H9 (cell line): ENCODE data around the gene NHP2. TPM values are rescaled to one million over a fixed set of nuclear protein-coding genes. Genes with fewer than 3 reads are reported as not detected.

Experiments
- DNase-seq: peaks from one replicate; pipeline ENCODE4 v3.0.0-alpha.2; 2017
- H2AFZ ChIP-seq: one replicate; pipeline ENCODE4 v1.6.1; 2013; ENCODE audit warnings: mild to moderate bottlenecking, low read length, control low read depth, moderate library complexity
- H2AK5ac ChIP-seq: 2 replicates; pipeline ENCODE4 v1.6.1; 2013; ENCODE audit warnings: low read length, control low read depth, mixed read lengths; ENCODE audit not compliant: insufficient read length
- H2BK120ac ChIP-seq: one replicate; pipeline ENCODE4 v1.6.1; 2013; ENCODE audit warnings: low read depth, mild to moderate bottlenecking, low read length, control low read depth, inconsistent platforms; ENCODE audit not compliant: poor library complexity, severe bottlenecking
- H2BK12ac ChIP-seq: 2 replicates; pipeline ENCODE4 v1.6.1; 2013; ENCODE audit warnings: low read length, control low read depth, mixed read lengths, low read depth; ENCODE audit not compliant: insufficient read length
- H2BK15ac ChIP-seq: 2 replicates; pipeline ENCODE4 v1.6.1; 2013; ENCODE audit warnings: low read depth, low read length, control low read depth
- H2BK20ac ChIP-seq: one replicate; pipeline ENCODE4 v1.6.1; 2013; ENCODE audit warnings: low read depth, mild to moderate bottlenecking, low read length, control low read depth, inconsistent platforms; ENCODE audit not compliant: poor library complexity, severe bottlenecking
- H2BK5ac ChIP-seq: 2 replicates; pipeline ENCODE4 v1.6.1; 2013; ENCODE audit warnings: low read length, control low read depth, mixed read lengths; ENCODE audit not compliant: insufficient read length
- H3K14ac ChIP-seq: 2 replicates; pipeline ENCODE4 v1.6.1; 2013; ENCODE audit warnings: low read length, control low read depth; ENCODE audit not compliant: insufficient read depth
- H3K18ac ChIP-seq: 2 replicates; pipeline ENCODE4 v1.6.1; 2013; ENCODE audit warnings: low read depth, mild to moderate bottlenecking, mixed read lengths, low read length, control low read depth; ENCODE audit not compliant: insufficient read length
- H3K23ac ChIP-seq: 2 replicates; pipeline ENCODE4 v1.6.1; 2013; ENCODE audit warnings: low read length, control low read depth, mixed read lengths, low read depth; ENCODE audit not compliant: insufficient read length
- H3K23me2 ChIP-seq: 2 replicates; pipeline ENCODE4 v1.6.1; 2013; ENCODE audit warnings: low read depth, mild to moderate bottlenecking, mixed read lengths, low read length, control low read depth; ENCODE audit not compliant: insufficient read length, poor library complexity, severe bottlenecking
- H3K27ac ChIP-seq: 2 replicates; pipeline ENCODE4 v1.5.1; 2013; ENCODE audit warnings: low read length, control low read depth, mixed read lengths, low read depth; ENCODE audit not compliant: insufficient read length
- H3K27me3 ChIP-seq: 2 replicates; pipeline ENCODE4 v1.6.1; 2013; ENCODE audit warnings: low read length, control low read depth, inconsistent platforms; ENCODE audit not compliant: insufficient read depth
- H3K4ac ChIP-seq: 2 replicates; pipeline ENCODE4 v1.6.1; 2013; ENCODE audit warnings: low read depth, mild to moderate bottlenecking, control low read depth, inconsistent platforms, low read length, moderate library complexity
- H3K4me1 ChIP-seq: 2 replicates; pipeline ENCODE4 v1.6.1; 2013; ENCODE audit warnings: low read length, control low read depth, inconsistent platforms; ENCODE audit not compliant: insufficient read depth
- H3K4me2 ChIP-seq: 2 replicates; pipeline ENCODE4 v1.6.1; 2013; ENCODE audit warnings: low read length, control low read depth, mixed read lengths; ENCODE audit not compliant: insufficient read length, insufficient read depth
- H3K56ac ChIP-seq: 2 replicates; pipeline ENCODE4 v1.6.1; 2013; ENCODE audit warnings: low read depth, mild to moderate bottlenecking, mixed read lengths, low read length, control low read depth; ENCODE audit not compliant: insufficient read length
- H3K79me1 ChIP-seq: 2 replicates; pipeline ENCODE4 v1.6.1; 2013; ENCODE audit warnings: low read depth, mild to moderate bottlenecking, moderate library complexity, low read length, control low read depth, inconsistent platforms; ENCODE audit not compliant: insufficient read depth, poor library complexity, severe bottlenecking
- H3K79me2 ChIP-seq: 2 replicates; pipeline ENCODE4 v1.6.1; 2013; ENCODE audit warnings: low read length, control low read depth, inconsistent platforms; ENCODE audit not compliant: insufficient read depth
- H3K9ac ChIP-seq: 2 replicates; pipeline ENCODE4 v1.6.1; 2013; ENCODE audit warnings: low read length, control low read depth, mixed read lengths; ENCODE audit not compliant: insufficient read length; ENCODE audit errors: extremely low read depth
- H3K9me3 ChIP-seq: one replicate; pipeline ENCODE4 v1.6.1; 2013; ENCODE audit warnings: low read depth, low read length, inconsistent platforms; ENCODE audit not compliant: control insufficient read depth
- H3T11ph ChIP-seq: one replicate; pipeline ENCODE4 v1.6.1; 2013; ENCODE audit warnings: mild to moderate bottlenecking, low read length, control low read depth, inconsistent platforms
- H4K20me1 ChIP-seq: one replicate; pipeline ENCODE4 v1.6.1; 2013; ENCODE audit not compliant: control insufficient read depth, insufficient read length, insufficient read depth
- H4K5ac ChIP-seq: 2 replicates; pipeline ENCODE4 v1.6.1; 2013; ENCODE audit warnings: low read depth, mild to moderate bottlenecking, mixed read lengths, low read length, control low read depth; ENCODE audit not compliant: insufficient read length
- H4K8ac ChIP-seq: replicated peaks from 2 replicates; pipeline ENCODE4 v1.6.1; 2013; ENCODE audit warnings: low read length, control low read depth, mixed read lengths, low read depth; ENCODE audit not compliant: insufficient read length
- H4K91ac ChIP-seq: 2 replicates; pipeline ENCODE4 v1.6.1; 2013; ENCODE audit warnings: low read depth, mild to moderate bottlenecking, moderate library complexity, mixed read lengths, low read length, control low read depth; ENCODE audit not compliant: insufficient read length
- H3K27ac Mint-ChIP-seq, 3 experiments: 2 replicates in 2 of 3; 3 replicates in 1 of 3; pipeline ENCODE4 v1.8.0; 2020 to 2021; ENCODE audit warnings: mixed read lengths in 3 of 3, mild to moderate bottlenecking in 1 of 3, moderate library complexity in 1 of 3
- H3K27me3 Mint-ChIP-seq: 2 replicates; pipeline ENCODE4 v1.8.0; 2021; ENCODE audit warnings: low read depth, mild to moderate bottlenecking, moderate library complexity, mixed read lengths
- H3K36me3 Mint-ChIP-seq, 3 experiments: 2 replicates in 2 of 3; 3 replicates in 1 of 3; pipeline ENCODE4 v1.8.0; 2020 to 2021; ENCODE audit warnings: low read depth in 3 of 3, mixed read lengths in 3 of 3; ENCODE audit not compliant: insufficient read depth in 1 of 3
- H3K4me1 Mint-ChIP-seq, 2 experiments: 2 replicates each; pipeline ENCODE4 v1.8.0; 2020; ENCODE audit warnings: mixed read lengths in 2 of 2
- H3K4me3 Mint-ChIP-seq, 2 experiments: 2 replicates in 1 of 2; 3 replicates in 1 of 2; pipeline ENCODE4 v1.8.0; 2020 to 2021; ENCODE audit warnings: mild to moderate bottlenecking in 2 of 2, mixed read lengths in 2 of 2, moderate library complexity in 1 of 2
- H3K9me3 Mint-ChIP-seq, 2 experiments: 2 replicates in 1 of 2; 3 replicates in 1 of 2; pipeline ENCODE4 v1.8.0; 2020; ENCODE audit warnings: mild to moderate bottlenecking in 2 of 2, mixed read lengths in 2 of 2, moderate library complexity in 1 of 2
- WGBS: extraction: QIAGEN DNeasy Blood & Tissue Kit; methylation state at CpG from one replicate; pipeline ENCODE4 v1.1.7; 2013; ENCODE audit warnings: missing lambda C conversion rate, low lambda C conversion rate, mixed read lengths; ENCODE audit not compliant: insufficient read length; ENCODE audit errors: extremely low coverage; 5-methylcytosine and 5-hydroxymethylcytosine counted together
- total RNA-seq: library from RNA; stranded (reverse); gene quantifications from 2 replicates; pipeline ENCODE4 v1.2.1, GENCODE V29; 2021
- TF ChIP-seq, protein P1 (sequence below): fragments of 200-600 bp; sonication (generic); conservative IDR thresholded peaks from 3 replicates; pipeline ENCODE4 v1.8.0; 2021; ENCODE audit warnings: antibody characterized with exemption, mild to moderate bottlenecking

The NHP2 gene
- total RNA-seq, 1 experiment from 2014 or later: 232 TPM

DNA sequence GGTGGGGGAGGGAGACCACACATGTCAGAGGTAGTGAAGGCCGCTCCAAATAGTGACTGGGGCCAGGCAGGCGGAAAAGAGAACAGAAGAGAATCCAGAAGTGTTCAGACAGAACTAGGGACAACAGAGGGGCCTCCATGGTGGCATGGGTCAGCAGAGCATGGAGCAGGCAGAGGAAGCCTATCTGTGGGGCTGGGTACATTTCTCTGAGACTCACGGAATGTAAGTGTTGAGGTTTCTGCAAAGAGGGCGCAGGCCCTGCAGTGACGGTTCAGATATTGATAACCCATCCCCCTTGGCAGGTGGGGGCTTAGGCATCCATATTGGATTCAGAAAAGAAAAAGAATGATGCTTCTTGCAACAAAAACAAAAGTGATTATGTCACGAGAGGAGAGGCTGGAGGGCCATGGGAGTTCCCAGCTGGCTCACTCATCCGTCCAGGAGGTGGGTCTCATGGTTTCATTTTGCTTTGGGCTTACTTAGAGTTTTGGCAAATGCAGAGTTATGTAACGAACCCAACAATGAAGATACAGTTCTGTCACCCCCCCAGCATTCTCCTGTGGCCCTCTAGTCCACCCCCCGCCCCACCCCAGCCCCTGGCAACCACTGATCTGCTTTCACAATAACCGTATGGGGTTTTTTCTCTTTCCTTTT, 28.3 kb downstream of the NHP2 start:
- H3K14ac ChIP-seq: no peak overlapping the region
- no peak overlapping the region for H2BK15ac ChIP-seq
- peak overlapping the region in 1 of 2 experiments; percentile 22; a peak in 1 of 5 replicates for H3K4me3 Mint-ChIP-seq
- peak overlapping the region; percentile 93 to 99 (median 98) for H3K27ac Mint-ChIP-seq
- H2BK20ac ChIP-seq: no peak overlapping the region
- no peak overlapping the region for H2AK5ac ChIP-seq
- no peak overlapping the region for H2BK12ac ChIP-seq
- no peak overlapping the region for H3K18ac ChIP-seq
- no peak for DNase-seq
- no peak overlapping the region for H3K23ac ChIP-seq
- no peaks in the 10 kb centered on the region for H3K9me3 ChIP-seq
- H2BK5ac ChIP-seq: no peak overlapping the region
- H2AFZ ChIP-seq: no peak overlapping the region
- peaks cover 51 to 63% of the 10 kb centered on the region in 2 experiments for H3K4me1 Mint-ChIP-seq
- H3K79me1 ChIP-seq: no peaks in the 10 kb centered on the region
- no peak overlapping the region for H3K9ac ChIP-seq
- no peak overlapping the region for H2BK120ac ChIP-seq
- H3K56ac ChIP-seq: no peak overlapping the region
- H3K4me1 ChIP-seq: peaks cover 4% of the 10 kb centered on the region; the same call in 1 of the 2 replicates
- H3K79me2 ChIP-seq: no peaks in the 10 kb centered on the region
- peaks cover 8 to 42% (median 18%) of the 10 kb centered on the region in 3 experiments; a peak in 6 of 7 replicates for H3K36me3 Mint-ChIP-seq
- WGBS: no CpG with 5 or more reads among the region's 10 CpGs
- no peaks in the 10 kb centered on the region for H3K27me3 Mint-ChIP-seq
- H4K8ac ChIP-seq: no peak overlapping the region
- no peak overlapping the region; the same call in 1 of the 2 replicates for H3K4ac ChIP-seq
- TF ChIP-seq, protein P1, sequence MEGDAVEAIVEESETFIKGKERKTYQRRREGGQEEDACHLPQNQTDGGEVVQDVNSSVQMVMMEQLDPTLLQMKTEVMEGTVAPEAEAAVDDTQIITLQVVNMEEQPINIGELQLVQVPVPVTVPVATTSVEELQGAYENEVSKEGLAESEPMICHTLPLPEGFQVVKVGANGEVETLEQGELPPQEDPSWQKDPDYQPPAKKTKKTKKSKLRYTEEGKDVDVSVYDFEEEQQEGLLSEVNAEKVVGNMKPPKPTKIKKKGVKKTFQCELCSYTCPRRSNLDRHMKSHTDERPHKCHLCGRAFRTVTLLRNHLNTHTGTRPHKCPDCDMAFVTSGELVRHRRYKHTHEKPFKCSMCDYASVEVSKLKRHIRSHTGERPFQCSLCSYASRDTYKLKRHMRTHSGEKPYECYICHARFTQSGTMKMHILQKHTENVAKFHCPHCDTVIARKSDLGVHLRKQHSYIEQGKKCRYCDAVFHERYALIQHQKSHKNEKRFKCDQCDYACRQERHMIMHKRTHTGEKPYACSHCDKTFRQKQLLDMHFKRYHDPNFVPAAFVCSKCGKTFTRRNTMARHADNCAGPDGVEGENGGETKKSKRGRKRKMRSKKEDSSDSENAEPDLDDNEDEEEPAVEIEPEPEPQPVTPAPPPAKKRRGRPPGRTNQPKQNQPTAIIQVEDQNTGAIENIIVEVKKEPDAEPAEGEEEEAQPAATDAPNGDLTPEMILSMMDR: no peak
- no peak overlapping the region for H3T11ph ChIP-seq
- peak overlapping the region; percentile 10 for H4K91ac ChIP-seq
- H4K5ac ChIP-seq: no peak overlapping the region
- H3K23me2 ChIP-seq: peaks cover 2% of the 10 kb centered on the region
- H4K20me1 ChIP-seq: no peaks in the 10 kb centered on the region
- no peak overlapping the region for H3K4me2 ChIP-seq
- no peaks in the 10 kb centered on the region for H3K9me3 Mint-ChIP-seq
- peak overlapping the region; percentile 63 for H3K27ac ChIP-seq
- H3K27me3 ChIP-seq: no peaks in the 10 kb centered on the region
